Calu3 (cell line): ENCODE measurements around the gene CD164L2. TPM values are rescaled to one million over a fixed set of nuclear protein-coding genes. Genes with fewer than 3 reads are reported as not detected.

Source experiments
- BruUV-seq: library from RNA; stranded (reverse); fragments of 400-500 nt; replicated peaks from 2 replicates; lab custom pipeline; 2021; lab: Mats Ljungman, UMichigan
- CTCF ChIA-PET: fragments of 300-600 bp; sonication (Branson Sonifier 250); formaldehyde crosslinking; loops from one replicate; lab custom pipeline; 2022; ENCODE audit warnings: antibody characterized with exemption; lab: Charles Lee
- DNase-seq: peaks from one replicate; pipeline ENCODE4 v3.0.0; 2022
- H3K27ac Mint-ChIP-seq: one replicate; pipeline ENCODE4 v1.8.0; 2022; ENCODE audit warnings: mixed read lengths; ENCODE audit not compliant: unreplicated experiment
- H3K27me3 Mint-ChIP-seq: one replicate; pipeline ENCODE4 v1.8.0; 2022; ENCODE audit warnings: mixed read lengths; ENCODE audit not compliant: unreplicated experiment
- H3K36me3 Mint-ChIP-seq: one replicate; pipeline ENCODE4 v1.8.0; 2022; ENCODE audit warnings: mild to moderate bottlenecking, moderate library complexity, mixed read lengths; ENCODE audit not compliant: insufficient read depth, unreplicated experiment
- H3K4me1 Mint-ChIP-seq: one replicate; pipeline ENCODE4 v1.8.0; 2022; ENCODE audit warnings: mild to moderate bottlenecking, low read depth, mixed read lengths; ENCODE audit not compliant: unreplicated experiment
- H3K4me3 Mint-ChIP-seq: one replicate; pipeline ENCODE4 v1.8.0; 2022; ENCODE audit warnings: mild to moderate bottlenecking, low read depth, moderate library complexity, mixed read lengths; ENCODE audit not compliant: unreplicated experiment
- H3K9me3 Mint-ChIP-seq: one replicate; pipeline ENCODE4 v1.8.0; 2022; ENCODE audit warnings: low read depth, mixed read lengths; ENCODE audit not compliant: unreplicated experiment
- intact Hi-C: fragments of 100-400 bp; cut with micrococcal nuclease; formaldehyde crosslinking; loops from one replicate; pipeline ENCODE4 v1.10.0; 2022; ENCODE audit not compliant: unreplicated experiment
- total RNA-seq: library from RNA; stranded (reverse); gene quantifications from 2 replicates; pipeline ENCODE4 v1.2.3, GENCODE V29; 2022
- TF ChIP-seq, protein P1 (sequence below): fragments of 200-600 bp; IDR thresholded peaks from one replicate; pipeline ENCODE4 v1.8.0; 2022; ENCODE audit warnings: antibody characterized with exemption; ENCODE audit not compliant: unreplicated experiment

CD164L2 gene
- total RNA-seq, 1 experiment from 2014 or later, result not detected

DNA sequence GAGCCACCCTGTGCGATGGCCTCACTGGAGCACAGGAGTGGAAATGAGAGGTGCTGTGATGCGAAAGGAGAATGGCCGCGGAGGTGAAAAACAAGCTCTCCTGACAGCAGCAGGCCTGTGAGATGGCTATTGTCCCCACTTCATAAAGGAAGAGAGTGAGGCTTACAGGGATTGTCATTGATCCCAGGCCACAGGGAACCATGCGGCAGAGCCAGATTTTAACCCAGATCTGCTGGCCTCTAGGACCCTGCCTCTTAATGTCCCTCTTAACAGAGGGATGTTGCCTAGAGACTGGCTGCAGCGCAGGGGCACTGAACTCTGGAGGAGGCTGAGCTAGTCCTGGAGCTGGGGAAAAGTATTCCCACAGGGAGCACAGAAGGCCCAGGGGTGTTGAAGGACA is 44.4 kb downstream of the CD164L2 start:
- DNase-seq, result no peak
- Mint-ChIP-seq H3K9me3 (no peaks in the 10 kb centered on the region), H3K27me3 (no peaks in the 10 kb centered on the region), H3K36me3 (peaks cover 43% of the 10 kb centered on the region), H3K4me3 (no peak overlapping the region), H3K27ac (peak overlapping the region; percentile 31), H3K4me1 (peaks cover 25% of the 10 kb centered on the region)
- TF ChIP-seq, protein P1, sequence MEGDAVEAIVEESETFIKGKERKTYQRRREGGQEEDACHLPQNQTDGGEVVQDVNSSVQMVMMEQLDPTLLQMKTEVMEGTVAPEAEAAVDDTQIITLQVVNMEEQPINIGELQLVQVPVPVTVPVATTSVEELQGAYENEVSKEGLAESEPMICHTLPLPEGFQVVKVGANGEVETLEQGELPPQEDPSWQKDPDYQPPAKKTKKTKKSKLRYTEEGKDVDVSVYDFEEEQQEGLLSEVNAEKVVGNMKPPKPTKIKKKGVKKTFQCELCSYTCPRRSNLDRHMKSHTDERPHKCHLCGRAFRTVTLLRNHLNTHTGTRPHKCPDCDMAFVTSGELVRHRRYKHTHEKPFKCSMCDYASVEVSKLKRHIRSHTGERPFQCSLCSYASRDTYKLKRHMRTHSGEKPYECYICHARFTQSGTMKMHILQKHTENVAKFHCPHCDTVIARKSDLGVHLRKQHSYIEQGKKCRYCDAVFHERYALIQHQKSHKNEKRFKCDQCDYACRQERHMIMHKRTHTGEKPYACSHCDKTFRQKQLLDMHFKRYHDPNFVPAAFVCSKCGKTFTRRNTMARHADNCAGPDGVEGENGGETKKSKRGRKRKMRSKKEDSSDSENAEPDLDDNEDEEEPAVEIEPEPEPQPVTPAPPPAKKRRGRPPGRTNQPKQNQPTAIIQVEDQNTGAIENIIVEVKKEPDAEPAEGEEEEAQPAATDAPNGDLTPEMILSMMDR, result no peak
- CTCF ChIA-PET, result no interaction called here
- intact Hi-C loops, result no loop called here
- no TSS peak for BruUV-seq

DNA sequence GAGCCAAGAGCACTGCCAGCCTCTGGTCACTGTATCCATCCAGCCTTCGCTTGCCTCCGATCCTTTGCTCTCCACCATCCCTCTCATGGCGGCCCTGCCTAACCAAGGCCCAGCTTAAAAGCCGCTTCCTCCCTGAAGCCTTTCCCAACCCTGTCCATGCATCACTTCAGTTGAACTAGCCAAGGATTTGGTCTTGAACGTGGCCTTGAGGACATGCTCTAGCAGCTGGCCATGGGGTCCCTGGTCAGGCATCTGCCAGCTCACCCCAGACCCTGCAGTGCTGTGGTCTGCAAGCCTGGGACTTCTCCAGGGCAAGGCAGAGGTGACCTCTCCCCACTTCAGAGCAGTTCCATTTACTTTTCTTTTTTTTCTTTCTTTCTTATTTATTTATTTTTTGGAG is 46.4 kb downstream of the CD164L2 start:
- intact Hi-C loops, result no loop called here
- DNase-seq, result no peak
- H3K36me3 Mint-ChIP-seq, result peaks cover 23% of the 10 kb centered on the region
- CTCF ChIA-PET, result interaction anchor here (0.6 kb wide), 1 partner anchor 24 kb away, joined by 4 read pairs; no protein-coding TSS in a partner anchor
- BruUV-seq, result no TSS peak
- TF ChIP-seq, protein P1, result no peak
- H3K9me3 Mint-ChIP-seq, result no peaks in the 10 kb centered on the region
- H3K4me3 Mint-ChIP-seq, result no peak overlapping the region
- no peaks in the 10 kb centered on the region for H3K27me3 Mint-ChIP-seq
- H3K4me1 Mint-ChIP-seq, result peaks cover 6% of the 10 kb centered on the region
- no peak overlapping the region for H3K27ac Mint-ChIP-seq

DNA sequence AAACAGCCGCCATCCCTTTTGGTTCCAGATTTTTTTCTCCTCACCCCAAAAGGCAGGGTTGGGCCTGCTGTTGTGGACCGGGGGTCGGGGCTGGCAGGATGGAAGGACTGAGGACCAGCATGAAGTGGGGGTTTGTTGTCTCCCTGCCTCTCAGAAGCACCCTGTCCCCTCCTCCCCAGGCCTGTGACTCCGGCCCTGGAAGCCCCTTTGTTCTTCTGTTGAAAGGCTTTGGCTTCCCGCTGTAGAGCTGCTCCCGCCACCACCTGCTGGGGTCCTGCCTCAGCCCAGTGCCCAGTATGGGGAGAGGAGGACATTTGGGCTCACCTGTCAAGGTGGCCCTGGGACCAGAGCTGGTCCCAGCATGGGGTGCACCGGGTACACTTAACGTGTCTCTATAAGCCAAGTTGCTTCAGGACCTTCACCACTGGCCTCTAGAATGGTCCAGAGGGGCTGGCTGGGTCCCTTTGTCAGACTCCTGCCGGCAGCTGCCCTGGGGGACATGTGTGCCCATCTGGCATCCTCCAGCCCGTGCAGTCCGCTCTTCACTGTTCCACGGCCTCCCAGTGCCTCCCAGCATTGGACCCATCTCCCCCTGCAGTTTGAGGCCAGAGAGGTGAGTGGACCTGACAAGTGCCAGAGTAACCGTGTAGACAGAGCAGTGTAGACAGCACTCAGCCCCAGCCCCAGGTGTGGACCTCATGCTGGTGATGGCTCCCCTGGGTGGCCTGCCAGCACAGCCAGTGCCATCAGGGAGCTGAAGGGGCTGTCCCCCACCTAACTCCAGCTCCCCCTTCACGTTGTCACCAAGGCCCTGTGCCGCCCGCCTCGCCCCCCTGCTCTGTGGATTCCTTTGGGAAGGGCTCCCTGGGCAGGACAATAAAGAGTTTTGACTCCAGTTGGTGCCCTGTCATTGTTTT is 47.4 kb downstream of the CD164L2 start:
- no TSS peak for BruUV-seq
- no peak for DNase-seq
- CTCF ChIA-PET, result interaction anchor here (0.6 kb wide), 1 partner anchor 23 kb away, joined by 4 read pairs; no protein-coding TSS in a partner anchor
- intact Hi-C loops, result no loop called here
- no peaks in the 10 kb centered on the region for H3K27me3 Mint-ChIP-seq
- no peak overlapping the region for H3K27ac Mint-ChIP-seq
- TF ChIP-seq, protein P1, result no peak
- peaks cover 6% of the 10 kb centered on the region for H3K4me1 Mint-ChIP-seq
- no peak overlapping the region for H3K4me3 Mint-ChIP-seq
- H3K9me3 Mint-ChIP-seq, result no peaks in the 10 kb centered on the region
- peaks cover 14% of the 10 kb centered on the region for H3K36me3 Mint-ChIP-seq

DNA sequence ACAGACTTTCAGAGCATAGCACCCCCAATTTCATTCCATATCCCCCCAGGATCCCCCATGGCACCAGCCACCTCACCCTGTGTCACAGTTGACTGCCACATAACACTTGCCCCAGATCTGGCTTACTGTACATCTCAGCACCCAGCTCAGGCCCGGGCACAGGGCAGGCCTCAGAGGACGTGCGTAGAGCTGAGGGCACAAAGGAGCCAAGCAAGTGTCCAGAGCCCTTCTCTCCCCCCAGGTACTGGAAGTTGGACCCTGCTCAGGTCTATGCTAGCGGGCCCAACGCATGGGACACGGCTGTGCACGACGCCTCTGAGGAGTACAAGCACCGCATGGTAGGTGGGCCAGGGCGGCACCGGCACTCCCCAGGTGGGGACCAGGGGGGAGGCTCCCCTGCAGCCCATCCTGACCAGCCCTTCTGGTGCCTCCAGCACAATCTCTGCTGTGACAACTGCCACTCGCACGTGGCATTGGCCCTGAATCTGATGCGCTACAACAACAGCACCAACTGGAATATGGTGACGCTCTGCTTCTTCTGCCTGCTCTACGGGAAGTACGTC is 49.3 kb downstream of the CD164L2 start:
- Mint-ChIP-seq H3K27me3 (no peaks in the 10 kb centered on the region), H3K27ac (no peak overlapping the region), H3K36me3 (peaks cover 14% of the 10 kb centered on the region), H3K4me3 (no peak overlapping the region), H3K4me1 (no peaks in the 10 kb centered on the region), H3K9me3 (no peaks in the 10 kb centered on the region)
- CTCF ChIA-PET, result interaction anchor here (2.0 kb wide), 1 partner anchor 9 kb away, joined by 5 read pairs; no protein-coding TSS in a partner anchor
- intact Hi-C loops, result no loop called here
- TF ChIP-seq, protein P1, result no peak
- BruUV-seq, result no TSS peak
- no peak for DNase-seq
